Cardiac fibroblast (primary cell): ENCODE results near the gene MSLN.
"Not testable (repeated sequence)": the region's sequence is repeated elsewhere in the genome, so short reads cannot be mapped to it uniquely, and the experiment has no call there.

ENCODE experiments used
- DNase-seq, 2 donors: peaks; one replicate each; pipeline versions ENCODE4 v3.0.0 to v3.0.0-alpha.2; 2010; ENCODE audit warnings: low read depth in 2 of 2
- H3K4me3 ChIP-seq, 2 donors: replicated peaks in 1 of 2; 1 replicate in 1 of 2; 2 replicates in 1 of 2; pipeline ENCODE4 v1.5.1; 2011; ENCODE audit warnings: low read depth in 2 of 2, low read length in 2 of 2, mild to moderate bottlenecking in 2 of 2, moderate library complexity in 1 of 2
- CTCF ChIP-seq: IDR thresholded peaks from one replicate; pipeline ENCODE4 v1.5.1; 2011; ENCODE audit warnings: low read depth, mild to moderate bottlenecking, low read length, inconsistent platforms

MSLN gene

DNA sequence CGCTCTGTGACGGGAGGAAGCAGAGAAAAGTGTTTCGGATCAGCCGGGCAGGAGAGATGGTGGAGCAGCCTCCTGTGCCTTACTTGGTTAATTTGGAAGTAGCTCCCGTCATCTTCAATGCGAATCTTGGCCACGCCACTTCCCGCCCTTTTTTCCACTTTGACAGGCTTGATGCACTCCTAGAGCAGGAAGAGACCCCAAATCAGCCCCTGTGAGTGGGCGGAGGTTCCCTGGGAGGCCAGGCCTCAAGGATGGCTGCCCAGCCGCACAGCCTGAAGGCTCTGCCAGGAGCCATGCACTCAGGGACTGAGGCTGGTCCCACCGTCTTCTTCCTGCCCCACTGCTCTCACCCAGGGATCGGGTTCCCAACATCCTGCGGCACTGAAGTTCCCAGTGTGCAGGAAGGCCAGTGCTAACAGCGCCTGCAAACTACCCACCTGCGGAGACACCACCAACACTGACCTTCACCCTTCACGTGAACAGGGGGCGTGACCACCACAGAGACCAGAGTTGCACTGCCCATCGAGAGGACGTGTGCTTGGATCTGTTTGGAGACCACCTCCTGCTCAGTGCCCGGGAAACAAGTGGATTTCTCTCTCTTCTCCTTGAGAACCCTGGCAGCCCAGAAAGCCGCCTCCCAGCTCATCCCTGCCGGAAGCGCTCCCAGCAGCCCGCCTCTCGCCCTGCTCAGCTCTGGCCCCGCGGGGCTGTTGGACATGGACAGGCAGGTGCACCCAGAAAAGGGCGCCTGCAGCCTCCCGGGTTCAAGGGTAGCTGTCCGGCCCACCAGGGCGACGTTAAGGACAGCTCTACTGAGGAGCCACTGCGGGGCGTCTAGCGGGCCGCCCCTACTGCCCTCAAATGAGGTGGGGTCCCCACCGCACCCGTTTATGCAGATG is 20.7 kb upstream of the MSLN start:
- DNase-seq, result no peak
- peak overlapping the region; percentile 86 to 87 for H3K4me3 ChIP-seq
- no peak for TF ChIP-seq CTCF

DNA sequence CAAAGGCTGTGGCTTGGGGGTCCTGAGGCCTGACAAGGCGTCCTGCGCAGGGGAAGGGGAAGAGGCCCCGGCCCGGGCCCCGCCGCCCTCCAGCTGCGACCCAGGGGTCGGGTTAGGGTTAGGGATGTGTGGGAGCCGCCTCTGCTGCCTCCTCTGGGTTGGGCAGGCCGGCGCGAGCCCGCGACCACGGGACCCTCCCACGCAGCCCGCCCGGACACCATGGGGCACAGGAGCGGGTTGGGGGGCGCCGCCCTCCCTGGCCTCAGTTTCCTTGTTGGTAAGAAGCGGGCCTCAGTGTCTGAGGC is 20.1 kb upstream of the MSLN start:
- peak overlapping the region; percentile 86 to 87 for H3K4me3 ChIP-seq
- TF ChIP-seq CTCF, result no peak
- no peak for DNase-seq

DNA sequence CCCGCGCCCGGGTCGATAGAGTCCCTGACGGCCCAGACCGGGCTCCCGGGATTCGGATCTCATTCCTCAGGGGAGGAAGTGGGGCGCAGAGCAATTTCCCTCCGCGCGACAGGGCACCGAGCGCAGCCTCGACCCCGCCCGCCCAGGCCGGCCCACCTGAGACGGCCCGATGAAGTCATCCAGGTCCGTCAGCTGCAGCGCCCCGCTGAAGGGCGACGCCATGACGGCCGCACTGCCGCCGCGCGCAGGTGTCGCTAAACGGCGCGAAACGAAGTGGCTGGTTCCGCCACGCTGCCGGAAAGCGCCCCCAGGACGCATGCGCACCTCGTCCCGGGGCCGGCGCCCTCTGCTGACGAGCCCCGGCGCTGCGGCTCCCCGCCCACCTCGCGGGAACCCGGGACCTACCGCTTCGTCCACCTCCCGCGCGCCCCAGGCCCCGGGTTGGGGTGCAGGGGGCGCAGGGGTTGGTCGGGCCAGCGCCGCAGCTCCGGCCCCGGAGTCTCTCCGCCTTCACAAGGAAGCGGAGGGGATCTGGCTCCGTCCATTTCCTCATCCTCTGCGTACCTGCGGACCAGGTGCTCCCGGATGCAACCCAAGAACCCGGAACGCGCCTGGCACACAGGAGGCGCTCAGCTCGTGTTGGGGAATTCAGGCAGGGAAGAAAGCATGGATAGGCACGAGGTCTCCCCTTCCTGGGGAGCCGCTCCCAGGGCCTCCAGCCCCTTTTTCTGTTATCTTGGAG is 19.6 kb upstream of the MSLN start, which contains the start of gene CIAO3:
TSS of gene CIAO3 (minus strand) at position 234 of the 742 bp plus-strand sequence. CDS start at position 222, 12 bp downstream.
- H3K4me3 ChIP-seq, result peak within 1 kb of the TSS; percentile 86 to 87
- DNase-seq, result peak; percentile 90 to 93
- peak; percentile 26 for TF ChIP-seq CTCF

- H3K4me3 ChIP-seq, result no peak overlapping the region
- no peak for DNase-seq
- TF ChIP-seq CTCF, result no peak
Measured at GRCh38 chr16:741986-742629, 18.4 kb upstream of the MSLN start.

- not testable (repeated sequence) for DNase-seq
Measured at GRCh38 chr16:742894-743293, 17.6 kb upstream of the MSLN start.

DNA sequence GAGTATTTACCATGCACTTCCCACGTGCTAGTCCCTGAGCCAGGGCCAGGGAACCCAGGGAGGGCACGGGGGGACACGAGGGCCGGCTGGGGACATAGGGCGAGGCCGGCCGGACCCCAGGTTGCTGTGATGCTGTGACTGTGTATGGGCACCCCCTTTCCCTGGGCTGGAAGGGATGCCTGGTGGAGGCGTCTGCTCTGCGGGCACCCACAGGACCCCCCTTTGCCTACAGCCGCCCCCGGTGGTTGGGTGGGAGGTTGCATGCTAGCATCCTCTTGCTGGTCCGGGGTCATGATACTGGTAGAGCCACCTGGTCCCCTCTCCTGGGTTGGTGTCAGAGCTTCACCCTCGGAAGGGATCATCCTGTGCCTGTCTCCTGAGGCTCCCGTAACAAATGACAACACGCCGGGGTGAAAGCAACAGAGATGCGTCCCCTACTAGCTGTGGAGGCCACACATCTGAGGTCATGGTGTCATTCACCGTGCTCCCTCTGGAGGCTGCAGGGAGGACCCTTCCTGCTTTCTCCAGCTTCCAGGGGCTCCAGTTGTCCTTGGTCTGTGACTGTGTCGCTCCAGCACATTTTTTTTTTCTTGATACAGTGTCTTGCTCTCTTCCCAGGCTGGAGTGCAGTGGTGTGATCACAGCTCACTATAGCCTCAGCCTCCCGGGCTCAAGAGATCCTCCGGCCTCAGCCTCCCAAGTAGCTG is 16.6 kb upstream of the MSLN start:
- no peak for DNase-seq
- no peak overlapping the region for H3K4me3 ChIP-seq
- no peak for TF ChIP-seq CTCF

More at GRCh38 chr16:742894-743293, 17.6 kb upstream of the MSLN start:
- H3K4me3 ChIP-seq, result not testable (repeated sequence)
